HCT116 (cell line): ENCODE measurements around the gene ZIC4. TPM values are rescaled to one million over a fixed set of nuclear protein-coding genes. Genes with fewer than 3 reads are reported as not detected.

Source experiments
- ATAC-seq: fragments of 200-7000 bp; cut with Tn5 transposase; 2 replicates; pipeline ENCODE4 v1.9.1; 2020; ENCODE audit warnings: mild to moderate bottlenecking, moderate library complexity
- BruUV-seq: library from RNA; stranded (reverse); fragments of 400-500 nt; replicated peaks from 2 replicates; lab custom pipeline; 2021; lab: Mats Ljungman, UMichigan
- CTCF ChIA-PET: fragments of 300-600 bp; sonication (Branson Sonifier 250); formaldehyde crosslinking; loops from one replicate; lab custom pipeline; 2021; ENCODE audit warnings: antibody characterized with exemption; lab: Charles Lee
- POLR2A ChIA-PET: fragments of 300-600, 350-600 bp; sonication (Branson Sonifier 250); formaldehyde crosslinking; loops from one replicate; lab custom pipeline; 2021; ENCODE audit warnings: antibody characterized with exemption; lab: Charles Lee
- RAD21 ChIA-PET, 2 experiments: fragments of 300-600 bp; sonication (Branson Sonifier 250); formaldehyde crosslinking; loops; one replicate each; lab custom pipeline; 2023; ENCODE audit warnings: low total read pairs in 2 of 2; ENCODE audit not compliant: uncharacterized antibody in 2 of 2, unreplicated experiment in 2 of 2, low non-redundant PET in 1 of 2; lab: Charles Lee
- DNase-seq: peaks from one replicate; pipeline ENCODE4 v3.0.0-alpha.2; 2010; ENCODE audit warnings: low read depth, low spot score
- H2AFZ ChIP-seq: fragments of 200-600 bp; shearing (Covaris generic), sonication (generic); 2 replicates; pipeline ENCODE4 v1.6.1; 2017; ENCODE audit warnings: low read depth, mixed run types, mixed read lengths, antibody characterized with exemption, low read length; ENCODE audit not compliant: poor library complexity, severe bottlenecking
- H3K27ac ChIP-seq: 2 replicates; pipeline ENCODE4 v1.5.1; 2012; ENCODE audit warnings: low read depth, low read length
- H3K27me3 ChIP-seq: fragments of 200-600 bp; sonication (generic); 2 replicates; pipeline ENCODE4 v1.6.1; 2016; ENCODE audit warnings: mixed run types, low read length, mixed read lengths; ENCODE audit not compliant: insufficient read depth
- H3K36me3 ChIP-seq, 2 experiments: fragments of 200-500 bp in 1 of 2; fragments of 200-600 bp in 1 of 2; sonication (Bioruptor generic) in 1 of 2; sonication (generic) in 1 of 2; 2 replicates each; pipeline versions ENCODE4 v1.5.1 to v1.6.1; 2014 to 2016; ENCODE audit warnings: low read length in 2 of 2, inconsistent platforms in 1 of 2, mixed read lengths in 1 of 2, mixed run types in 1 of 2; ENCODE audit not compliant: insufficient read depth in 2 of 2, control insufficient read depth in 1 of 2
- H3K4me1 ChIP-seq, 2 experiments: fragments of 200-600 bp in 1 of 2; sonication (generic) in 1 of 2; 2 replicates each; pipeline versions ENCODE4 v1.5.1 to v1.6.1; 2012 to 2017; ENCODE audit warnings: low read length in 2 of 2, inconsistent platforms in 1 of 2, mild to moderate bottlenecking in 1 of 2, mixed read lengths in 1 of 2, mixed run types in 1 of 2, moderate library complexity in 1 of 2; ENCODE audit not compliant: insufficient read depth in 2 of 2, control insufficient read depth in 1 of 2
- H3K4me2 ChIP-seq: fragments of 200-600 bp; sonication (generic); 2 replicates; pipeline ENCODE4 v1.6.1; 2017; ENCODE audit warnings: mixed run types, low read length, mixed read lengths
- H3K4me3 ChIP-seq, 2 experiments: fragments of 200-600 bp in 1 of 2; sonication (generic) in 1 of 2; replicated peaks in 1 of 2; 2 replicates each; pipeline ENCODE4 v1.5.1; 2011 to 2016; ENCODE audit warnings: low read length in 2 of 2, control low read depth in 1 of 2, low read depth in 1 of 2, mild to moderate bottlenecking in 1 of 2, mixed read lengths in 1 of 2, mixed run types in 1 of 2
- H3K79me2 ChIP-seq: fragments of 200-600 bp; sonication (generic); 2 replicates; pipeline ENCODE4 v1.6.1; 2017; ENCODE audit warnings: mild to moderate bottlenecking, mixed run types, low read length, moderate library complexity, mixed read lengths; ENCODE audit not compliant: insufficient read depth
- H3K9ac ChIP-seq: fragments of 200-600 bp; sonication (generic); 2 replicates; pipeline ENCODE4 v1.6.1; 2016; ENCODE audit warnings: low read length, mixed read lengths
- H3K9me2 ChIP-seq: fragments of 200-600 bp; sonication (generic), shearing (Covaris generic); 2 replicates; pipeline ENCODE4 v1.6.1; 2017; ENCODE audit warnings: mixed run types, mild to moderate bottlenecking, moderate library complexity; ENCODE audit not compliant: insufficient read depth
- H3K9me3 ChIP-seq, 2 experiments: fragments of 200-500 bp in 1 of 2; fragments of 200-600 bp in 1 of 2; sonication (Bioruptor generic) in 1 of 2; sonication (generic) in 1 of 2; 2 replicates each; pipeline ENCODE4 v1.6.1; 2014 to 2017; ENCODE audit warnings: low read length in 2 of 2, mixed read lengths in 2 of 2, inconsistent platforms in 1 of 2, low read depth in 1 of 2, mild to moderate bottlenecking in 1 of 2, mixed run types in 1 of 2, moderate library complexity in 1 of 2; ENCODE audit not compliant: control insufficient read depth in 1 of 2, insufficient read depth in 1 of 2
- H4K20me1 ChIP-seq: fragments of 200-600 bp; sonication (generic), shearing (Covaris generic); 2 replicates; pipeline ENCODE4 v1.6.1; 2017; ENCODE audit warnings: mixed run types, mild to moderate bottlenecking, moderate library complexity; ENCODE audit not compliant: insufficient read depth
- FOSL1 ChIP-seq: IDR thresholded peaks from 2 replicates; pipeline ENCODE4 v1.6.1; 2012; ENCODE audit warnings: low read depth
- POLR2AphosphoS5 ChIP-seq: IDR thresholded peaks from 2 replicates; pipeline ENCODE4 v1.6.1; 2011; ENCODE audit warnings: mild to moderate bottlenecking, low read depth, low read length, moderate library complexity
- intact Hi-C: fragments of 100-400 bp; cut with micrococcal nuclease; formaldehyde crosslinking; loops from 2 replicates; pipeline ENCODE4 v1.10.0; 2022
- total RNA-seq: library from RNA; stranded (reverse); gene quantifications from one replicate; pipeline ENCODE4 v1.2.1, GENCODE V29; 2021; ENCODE audit not compliant: unreplicated experiment

ZIC4 gene
- total RNA-seq, 1 experiment from 2014 or later = not detected

GRCh38 chr3:147356145-147356908 is 50.0 kb downstream of the ZIC4 start:
- RAD21 ChIA-PET = no interaction called here
- TF ChIP-seq FOSL1 = no peak
- TF ChIP-seq POLR2AphosphoS5 = no peak
- H2AFZ ChIP-seq = no peak overlapping the region
- CTCF ChIA-PET = interaction anchor here (0.9 kb wide), 1 partner anchor 261 kb away, joined by 5 read pairs; no protein-coding TSS in a partner anchor
- no peaks in the 10 kb centered on the region for H3K4me1 ChIP-seq
- no peaks in the 10 kb centered on the region for H3K27me3 ChIP-seq
- no TSS peak for BruUV-seq
- H3K79me2 ChIP-seq = no peaks in the 10 kb centered on the region
- no peak overlapping the region for H3K27ac ChIP-seq
- H3K9me3 ChIP-seq = no peaks in the 10 kb centered on the region
- H3K36me3 ChIP-seq = no peaks in the 10 kb centered on the region
- DNase-seq (no peak), ATAC-seq (no peak)
- POLR2A ChIA-PET = no interaction called here
- intact Hi-C loops = no loop called here
- no peak overlapping the region for H3K4me3 ChIP-seq
- no peak overlapping the region for H3K4me2 ChIP-seq
- no peaks in the 10 kb centered on the region for H4K20me1 ChIP-seq
- H3K9ac ChIP-seq = no peak overlapping the region
- H3K9me2 ChIP-seq = no peaks in the 10 kb centered on the region

GRCh38 chr3:147355753-147356090 is 50.6 kb downstream of the ZIC4 start:
- no peak for TF ChIP-seq FOSL1
- DNase-seq = no peak
- no TSS peak for BruUV-seq
- intact Hi-C loops = no loop called here
- ChIA-PET RAD21 (no interaction called here), CTCF (no interaction called here), POLR2A (no interaction called here)
- no peak overlapping the region for H3K27ac ChIP-seq
- no peaks in the 10 kb centered on the region for H3K79me2 ChIP-seq
- H3K4me3 ChIP-seq = no peak overlapping the region
- H3K9me2 ChIP-seq = no peaks in the 10 kb centered on the region
- H2AFZ ChIP-seq = no peak overlapping the region
- H3K4me2 ChIP-seq = no peak overlapping the region
- no peaks in the 10 kb centered on the region for H4K20me1 ChIP-seq
- no peak overlapping the region for H3K9ac ChIP-seq
- H3K36me3 ChIP-seq = no peaks in the 10 kb centered on the region
- no peaks in the 10 kb centered on the region for H3K4me1 ChIP-seq
- no peaks in the 10 kb centered on the region for H3K27me3 ChIP-seq
- ATAC-seq = no peak
- H3K9me3 ChIP-seq = no peaks in the 10 kb centered on the region
